BE2C (cell line): Measurements from ENCODE around the gene MT1G. TPM values are rescaled to one million over a fixed set of nuclear protein-coding genes. Genes with fewer than 3 reads are reported as not detected.
A peak's percentile ranks its signal among the peaks of the same experiment; 100 is the strongest.
"Not testable (repeated sequence)": the region's sequence is repeated elsewhere in the genome, so short reads cannot be mapped to it uniquely, and the experiment has no call there.

Experiments
- DNase-seq: peaks from one replicate; pipeline ENCODE4 v3.0.0-alpha.2; 2020
- H3K27me3 ChIP-seq: fragments of 250-450 bp; sonication (Bioruptor Pico); 2 replicates; pipeline ENCODE4 v1.5.1; 2020; ENCODE audit warnings: mild to moderate bottlenecking
- H3K36me3 ChIP-seq: fragments of 250-450 bp; sonication (Bioruptor Pico); 2 replicates; pipeline ENCODE4 v1.5.1; 2020; ENCODE audit warnings: mild to moderate bottlenecking
- H3K4me1 ChIP-seq: fragments of 250-450 bp; sonication (Bioruptor Pico); 2 replicates; pipeline ENCODE4 v1.5.1; 2020
- H3K4me3 ChIP-seq: 2 replicates; pipeline ENCODE4 v1.5.1; 2011; ENCODE audit warnings: low read depth, low read length
- H3K9me3 ChIP-seq: fragments of 250-450 bp; sonication (Bioruptor Pico); 2 replicates; pipeline ENCODE4 v1.5.1; 2020
- polyA plus RNA-seq: library from polyadenylated mRNA; unstranded; fragments of >200 nt; gene quantifications from one replicate; pipeline ENCODE4 v1.2.1, GENCODE V29; 2012; ENCODE audit warnings: low read depth, missing spikeins; ENCODE audit not compliant: insufficient read length, insufficient read depth
- TF ChIP-seq, protein P1 (sequence below): IDR thresholded peaks from 2 replicates; pipeline ENCODE4 v1.5.1; 2012; ENCODE audit warnings: mild to moderate bottlenecking, low read depth, low read length

Gene MT1G
- polyA plus RNA-seq, result not detected

DNA sequence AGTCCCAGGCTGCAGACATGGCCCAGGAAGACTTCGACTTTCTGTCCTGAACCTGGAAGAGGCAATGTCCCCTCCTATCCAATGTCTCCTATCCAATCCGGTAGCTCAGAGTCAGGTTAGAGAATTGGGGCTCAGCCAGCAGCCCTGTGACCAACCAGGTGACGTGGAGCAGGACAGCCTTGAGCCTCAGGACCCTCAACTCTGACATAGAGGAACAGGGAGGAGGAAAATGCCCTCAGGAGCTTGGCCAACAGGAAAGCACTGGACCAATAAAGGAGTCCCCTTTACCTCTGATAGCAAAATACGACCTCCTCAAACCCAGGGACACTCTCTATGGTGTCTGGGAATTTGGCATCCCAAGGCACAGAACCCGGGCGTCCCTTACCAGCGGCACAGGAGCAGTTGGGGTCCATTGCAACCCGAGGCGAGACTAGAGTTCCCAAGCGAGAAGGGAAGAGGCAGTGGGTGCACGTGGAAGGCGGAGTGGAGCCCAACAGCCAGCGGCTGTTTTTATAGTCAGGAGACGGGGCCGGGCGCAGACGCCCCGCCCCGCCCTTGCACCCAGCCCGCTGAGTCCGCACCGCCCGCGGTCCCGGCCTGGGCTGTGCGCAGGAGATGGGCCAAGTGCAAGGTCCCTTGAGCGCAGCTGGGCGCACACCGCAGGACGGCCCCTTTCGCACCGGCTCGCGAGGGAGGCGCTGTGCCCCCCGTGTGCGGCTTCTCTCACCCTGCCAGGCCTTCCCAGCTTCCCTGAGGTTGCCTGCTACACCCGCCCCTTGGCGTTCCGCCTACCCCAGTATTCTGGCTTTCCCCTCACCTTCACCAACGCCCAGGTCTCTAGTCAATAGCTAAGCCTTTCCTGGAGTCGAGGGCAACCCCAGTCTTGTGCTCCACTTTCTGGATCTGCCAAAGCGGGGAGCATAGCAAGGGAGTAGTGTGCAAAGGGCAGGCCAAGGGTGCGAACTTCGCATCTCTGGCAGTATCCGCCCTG lies at the start of gene MT1G:
Gene MT1G, minus strand, starts transcription at position 485 of the 991 bp plus-strand sequence. Its CDS starts 72 bp downstream, at position 413.
- Histone ChIP-seq H3K4me1 (no peaks in the 10 kb centered on the region), H3K27me3 (peaks cover 90% of the 10 kb centered on the region), H3K4me3 (no peak within 1 kb of the TSS), H3K9me3 (no peaks in the 10 kb centered on the region), H3K36me3 (no peaks in the 10 kb centered on the region)
- TF ChIP-seq, protein P1, sequence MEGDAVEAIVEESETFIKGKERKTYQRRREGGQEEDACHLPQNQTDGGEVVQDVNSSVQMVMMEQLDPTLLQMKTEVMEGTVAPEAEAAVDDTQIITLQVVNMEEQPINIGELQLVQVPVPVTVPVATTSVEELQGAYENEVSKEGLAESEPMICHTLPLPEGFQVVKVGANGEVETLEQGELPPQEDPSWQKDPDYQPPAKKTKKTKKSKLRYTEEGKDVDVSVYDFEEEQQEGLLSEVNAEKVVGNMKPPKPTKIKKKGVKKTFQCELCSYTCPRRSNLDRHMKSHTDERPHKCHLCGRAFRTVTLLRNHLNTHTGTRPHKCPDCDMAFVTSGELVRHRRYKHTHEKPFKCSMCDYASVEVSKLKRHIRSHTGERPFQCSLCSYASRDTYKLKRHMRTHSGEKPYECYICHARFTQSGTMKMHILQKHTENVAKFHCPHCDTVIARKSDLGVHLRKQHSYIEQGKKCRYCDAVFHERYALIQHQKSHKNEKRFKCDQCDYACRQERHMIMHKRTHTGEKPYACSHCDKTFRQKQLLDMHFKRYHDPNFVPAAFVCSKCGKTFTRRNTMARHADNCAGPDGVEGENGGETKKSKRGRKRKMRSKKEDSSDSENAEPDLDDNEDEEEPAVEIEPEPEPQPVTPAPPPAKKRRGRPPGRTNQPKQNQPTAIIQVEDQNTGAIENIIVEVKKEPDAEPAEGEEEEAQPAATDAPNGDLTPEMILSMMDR, result no peak
- peak; percentile 29 for DNase-seq

DNA sequence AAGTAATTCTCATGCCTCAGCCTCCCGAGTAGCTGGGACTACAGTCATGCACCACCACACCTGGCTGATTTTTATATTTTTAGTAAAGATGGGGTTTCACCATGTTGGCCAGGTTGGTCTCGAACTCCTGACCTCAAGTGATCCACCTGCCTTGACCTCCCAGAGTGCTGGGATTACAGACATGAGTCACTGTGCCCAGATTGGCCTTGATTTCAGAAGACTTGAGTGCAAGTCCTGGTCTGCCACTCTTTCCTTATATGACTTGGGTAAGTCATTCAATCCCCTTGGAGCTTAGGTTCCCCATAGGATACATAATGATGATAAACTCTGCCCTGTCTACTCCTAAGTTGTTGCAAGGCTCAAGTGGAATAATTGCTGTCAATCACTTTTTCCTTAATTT lies 49.7 kb upstream of the MT1G start:
- not testable (repeated sequence) for DNase-seq, H3K4me3 ChIP-seq, H3K27me3 ChIP-seq, H3K4me1 ChIP-seq, H3K9me3 ChIP-seq, H3K36me3 ChIP-seq

DNA sequence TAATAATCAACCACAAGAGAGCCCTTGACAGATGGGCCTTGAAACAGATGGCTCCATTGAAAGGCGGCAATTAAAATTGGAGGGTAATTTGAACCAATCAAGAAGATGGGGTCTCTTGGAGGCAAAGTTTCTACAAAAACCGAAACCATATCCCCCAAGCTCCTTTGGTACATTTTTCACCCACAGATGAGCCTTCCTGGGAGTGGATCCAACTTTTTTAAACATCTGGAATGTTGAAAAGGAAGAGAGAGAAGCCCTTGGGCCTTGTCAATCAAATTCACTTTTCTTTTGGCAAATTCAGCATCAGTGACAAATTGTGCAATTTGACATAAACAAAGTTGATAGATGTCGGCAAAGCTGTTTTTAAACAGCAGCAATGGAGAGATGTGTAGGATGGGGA lies 48.9 kb upstream of the MT1G start:
- no peak for DNase-seq
- Histone ChIP-seq H3K27me3 (no peaks in the 10 kb centered on the region), H3K36me3 (no peaks in the 10 kb centered on the region), H3K9me3 (no peaks in the 10 kb centered on the region), H3K4me3 (no peak overlapping the region), H3K4me1 (no peaks in the 10 kb centered on the region)
- TF ChIP-seq, protein P1, result no peak

DNA sequence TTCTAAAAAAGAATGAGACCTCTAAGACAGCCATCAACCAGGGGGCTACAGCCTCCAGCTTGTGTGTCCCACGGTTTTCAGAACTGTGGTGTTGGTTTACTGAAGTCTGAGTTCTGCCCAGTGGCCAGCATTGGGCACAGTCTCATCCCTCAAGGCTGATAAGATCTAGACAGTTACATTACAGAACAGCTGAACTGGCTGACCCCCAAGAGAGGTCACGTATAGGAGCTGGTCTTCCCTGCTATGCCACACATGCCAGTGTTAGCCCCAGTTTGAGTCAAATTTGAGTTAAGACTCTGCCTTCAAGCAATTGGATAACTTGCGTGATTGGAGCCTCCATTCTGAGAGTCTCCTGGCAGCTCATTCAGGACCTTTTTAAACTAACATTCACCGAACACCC lies 47.3 kb upstream of the MT1G start:
- TF ChIP-seq, protein P1, result no peak
- DNase-seq, result no peak
- Histone ChIP-seq H3K9me3 (no peaks in the 10 kb centered on the region), H3K4me1 (no peaks in the 10 kb centered on the region), H3K27me3 (no peaks in the 10 kb centered on the region), H3K36me3 (no peaks in the 10 kb centered on the region), H3K4me3 (no peak overlapping the region)

DNA sequence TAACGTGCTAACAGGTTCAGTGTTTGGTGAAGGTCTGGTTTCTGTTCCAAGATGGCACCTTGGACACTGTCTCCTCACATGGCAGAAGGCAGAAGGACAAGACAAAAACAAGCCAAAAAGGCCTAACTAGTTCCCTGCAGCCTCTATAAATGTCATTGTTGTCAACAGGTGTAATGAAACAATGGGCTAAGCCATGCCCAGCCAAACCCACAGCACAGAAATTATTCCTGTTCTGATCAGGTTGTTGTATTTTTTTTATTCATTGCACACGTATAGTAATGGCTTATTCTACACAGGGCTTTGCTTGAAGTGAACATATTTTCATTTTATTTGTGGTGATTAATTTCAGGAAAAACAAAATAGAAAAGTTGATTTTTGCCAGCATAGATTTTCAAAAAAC lies 45.9 kb upstream of the MT1G start:
- no peak for DNase-seq
- H3K4me3 ChIP-seq, result no peak overlapping the region
- no peaks in the 10 kb centered on the region for H3K9me3 ChIP-seq
- H3K4me1 ChIP-seq, result peaks cover under 1% of the 10 kb centered on the region; the same call in 1 of the 2 replicates
- H3K27me3 ChIP-seq, result no peaks in the 10 kb centered on the region
- TF ChIP-seq, protein P1, result no peak
- H3K36me3 ChIP-seq, result no peaks in the 10 kb centered on the region

DNA sequence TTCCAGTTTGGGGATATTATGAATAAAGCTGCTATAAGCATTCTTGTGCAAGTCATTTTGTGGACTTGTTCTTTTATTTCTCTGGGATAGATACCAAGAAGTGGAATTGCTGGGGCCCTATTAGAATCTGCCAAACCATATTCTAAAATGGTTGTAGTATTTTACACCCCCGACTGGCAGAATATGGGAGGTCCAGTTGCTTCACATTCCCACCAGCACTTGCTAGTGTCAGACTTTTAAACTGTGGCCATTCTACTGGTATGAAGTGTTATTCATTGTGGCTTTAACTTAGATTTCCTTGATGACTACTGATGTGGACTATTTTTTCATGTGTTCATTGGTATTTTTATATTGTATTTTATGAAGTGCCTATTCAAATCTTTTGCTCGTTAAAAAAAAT lies 44.0 kb upstream of the MT1G start:
- Histone ChIP-seq H3K4me1 (peaks cover 4% of the 10 kb centered on the region), H3K27me3 (no peaks in the 10 kb centered on the region), H3K4me3 (no peak overlapping the region), H3K9me3 (no peaks in the 10 kb centered on the region), H3K36me3 (no peaks in the 10 kb centered on the region)
- TF ChIP-seq, protein P1, result no peak
- no peak for DNase-seq
